ENCODE results near the gene UBFD1. TPM values are rescaled to one million over a fixed set of nuclear protein-coding genes. Genes with fewer than 3 reads are reported as not detected.

The UBFD1 gene
- total RNA-seq, 1 donor from 2014 or later, result 97.6 TPM

DNA sequence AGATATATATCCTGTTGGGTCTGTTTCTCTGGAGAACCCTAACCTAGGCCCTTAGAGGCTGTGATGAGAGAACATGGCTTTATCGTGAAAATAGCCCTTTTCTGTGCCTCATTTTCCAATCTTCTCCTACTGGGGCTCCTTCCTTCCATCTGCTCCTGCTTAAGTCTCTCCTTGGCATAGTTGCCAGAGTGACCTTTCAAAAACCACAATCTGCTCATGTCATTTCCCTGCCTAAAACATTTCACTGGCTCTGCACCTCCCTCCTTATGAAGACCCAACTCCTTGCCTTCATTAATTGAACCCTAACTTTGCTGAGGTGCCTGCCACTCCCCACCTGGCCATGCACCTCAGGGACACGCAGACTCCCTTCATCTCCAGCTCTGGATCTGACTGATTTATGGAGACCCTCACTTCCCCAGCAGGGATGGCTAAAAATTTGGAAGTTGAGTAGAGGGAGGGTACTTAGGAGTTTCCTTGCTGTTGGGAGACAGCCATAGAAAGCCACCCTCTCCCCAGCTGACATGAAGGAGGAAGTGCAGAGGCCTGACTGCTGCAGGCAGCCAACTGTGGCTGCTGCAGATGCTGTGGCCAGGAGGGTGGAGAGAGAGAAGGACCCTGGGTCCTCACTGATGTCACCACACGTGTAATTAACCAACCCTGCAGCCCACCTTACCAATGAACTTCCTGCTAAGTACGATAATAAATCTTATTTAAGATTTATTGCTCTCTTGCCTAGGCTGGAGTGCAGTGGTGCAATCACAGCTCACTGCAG is 41.0 kb upstream of the UBFD1 start:
- Mint-ChIP-seq H3K36me3 (peaks cover 5% of the 10 kb centered on the region), H3K9me3 (no peaks in the 10 kb centered on the region), H3K27me3 (no peaks in the 10 kb centered on the region), H3K27ac (no peak overlapping the region), H3K4me3 (no peak overlapping the region), H3K4me1 (ENCODE audit: unreplicated experiment) (no peaks in the 10 kb centered on the region)
- DNase-seq (ENCODE audit: extremely low spot score, unreplicated experiment), result no peak
- TF ChIP-seq, protein P1, sequence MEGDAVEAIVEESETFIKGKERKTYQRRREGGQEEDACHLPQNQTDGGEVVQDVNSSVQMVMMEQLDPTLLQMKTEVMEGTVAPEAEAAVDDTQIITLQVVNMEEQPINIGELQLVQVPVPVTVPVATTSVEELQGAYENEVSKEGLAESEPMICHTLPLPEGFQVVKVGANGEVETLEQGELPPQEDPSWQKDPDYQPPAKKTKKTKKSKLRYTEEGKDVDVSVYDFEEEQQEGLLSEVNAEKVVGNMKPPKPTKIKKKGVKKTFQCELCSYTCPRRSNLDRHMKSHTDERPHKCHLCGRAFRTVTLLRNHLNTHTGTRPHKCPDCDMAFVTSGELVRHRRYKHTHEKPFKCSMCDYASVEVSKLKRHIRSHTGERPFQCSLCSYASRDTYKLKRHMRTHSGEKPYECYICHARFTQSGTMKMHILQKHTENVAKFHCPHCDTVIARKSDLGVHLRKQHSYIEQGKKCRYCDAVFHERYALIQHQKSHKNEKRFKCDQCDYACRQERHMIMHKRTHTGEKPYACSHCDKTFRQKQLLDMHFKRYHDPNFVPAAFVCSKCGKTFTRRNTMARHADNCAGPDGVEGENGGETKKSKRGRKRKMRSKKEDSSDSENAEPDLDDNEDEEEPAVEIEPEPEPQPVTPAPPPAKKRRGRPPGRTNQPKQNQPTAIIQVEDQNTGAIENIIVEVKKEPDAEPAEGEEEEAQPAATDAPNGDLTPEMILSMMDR (conservative IDR thresholded peaks at IDR 0.05), result no peak

DNA sequence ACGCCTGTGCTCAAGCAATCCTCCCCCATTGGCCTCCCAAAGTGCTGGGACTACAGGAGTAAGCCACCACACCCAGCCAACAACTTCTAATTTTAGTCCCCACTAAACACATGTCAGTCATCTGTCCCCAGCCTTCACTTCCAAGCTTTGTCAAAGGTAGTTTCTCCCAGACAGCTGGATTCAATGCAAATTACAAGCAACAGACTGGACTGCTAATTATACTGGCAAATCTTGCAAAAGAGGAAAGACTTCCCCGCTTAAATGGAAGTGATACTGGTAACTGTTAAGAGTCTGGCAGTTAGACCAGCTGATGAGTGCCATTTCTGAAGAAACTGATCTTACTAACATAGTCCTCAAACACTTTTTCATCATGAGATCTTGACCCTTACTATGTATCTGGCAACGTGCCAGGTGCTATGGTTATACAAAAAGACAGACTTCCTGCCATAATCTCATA is 39.1 kb upstream of the UBFD1 start:
- Mint-ChIP-seq H3K36me3 (peaks cover 20% of the 10 kb centered on the region), H3K9me3 (no peaks in the 10 kb centered on the region), H3K27me3 (no peaks in the 10 kb centered on the region), H3K4me3 (no peak overlapping the region), H3K27ac (no peak overlapping the region), H3K4me1 (ENCODE audit: unreplicated experiment) (no peaks in the 10 kb centered on the region)
- TF ChIP-seq, protein P1 (conservative IDR thresholded peaks at IDR 0.05), result no peak
- no peak for DNase-seq (ENCODE audit: extremely low spot score, unreplicated experiment)

DNA sequence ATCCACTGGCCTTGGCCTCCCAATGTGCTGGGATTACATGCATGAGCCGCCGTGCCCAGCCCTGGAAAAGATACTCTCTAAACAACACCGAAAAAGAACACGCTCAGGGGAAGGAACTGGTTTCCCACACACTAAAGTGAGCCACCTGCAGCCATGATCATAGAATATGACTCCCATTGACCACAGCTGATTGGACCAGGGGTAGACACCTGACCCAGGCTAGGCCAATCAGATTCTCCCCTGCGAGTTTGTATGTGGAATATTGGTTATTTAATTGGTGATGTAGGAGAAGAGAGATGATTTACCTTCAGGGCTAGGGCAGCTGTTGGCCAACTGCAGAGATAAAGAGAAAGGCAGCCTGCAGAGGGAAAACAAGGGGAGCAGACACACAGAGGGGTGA is 38.2 kb upstream of the UBFD1 start:
- H3K36me3 Mint-ChIP-seq, result peaks cover 25% of the 10 kb centered on the region
- TF ChIP-seq, protein P1 (conservative IDR thresholded peaks at IDR 0.05), result no peak
- H3K4me3 Mint-ChIP-seq, result no peak overlapping the region
- no peak overlapping the region for H3K27ac Mint-ChIP-seq
- no peak for DNase-seq (ENCODE audit: extremely low spot score, unreplicated experiment)
- no peaks in the 10 kb centered on the region for H3K9me3 Mint-ChIP-seq
- H3K4me1 Mint-ChIP-seq (ENCODE audit: unreplicated experiment), result no peaks in the 10 kb centered on the region
- no peaks in the 10 kb centered on the region for H3K27me3 Mint-ChIP-seq

DNA sequence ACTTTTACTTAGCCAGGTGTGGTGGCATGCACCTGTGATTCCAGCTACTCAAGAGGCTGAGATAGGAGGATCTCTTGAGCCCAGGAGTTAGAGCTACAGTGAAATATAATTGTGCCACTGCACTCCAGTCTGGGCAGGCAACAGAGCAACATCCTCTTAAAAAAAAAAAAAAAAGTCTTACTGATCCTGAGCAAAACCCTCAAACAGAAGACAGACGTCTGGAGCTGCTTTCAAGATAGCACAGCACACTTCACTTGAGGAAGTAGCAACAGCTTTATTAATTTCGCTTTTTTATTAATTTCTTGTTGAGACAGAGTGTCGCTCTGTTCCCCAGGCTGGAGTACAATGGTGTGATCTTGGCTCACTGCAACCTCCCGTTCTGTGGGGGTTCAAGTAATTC is 37.0 kb upstream of the UBFD1 start:
- Mint-ChIP-seq H3K4me1 (ENCODE audit: unreplicated experiment) (no peaks in the 10 kb centered on the region), H3K27ac (no peak overlapping the region), H3K4me3 (no peak overlapping the region), H3K36me3 (peaks cover 26% of the 10 kb centered on the region), H3K27me3 (no peaks in the 10 kb centered on the region), H3K9me3 (no peaks in the 10 kb centered on the region)
- TF ChIP-seq, protein P1 (conservative IDR thresholded peaks at IDR 0.05), result no peak
- no peak for DNase-seq (ENCODE audit: extremely low spot score, unreplicated experiment)

DNA sequence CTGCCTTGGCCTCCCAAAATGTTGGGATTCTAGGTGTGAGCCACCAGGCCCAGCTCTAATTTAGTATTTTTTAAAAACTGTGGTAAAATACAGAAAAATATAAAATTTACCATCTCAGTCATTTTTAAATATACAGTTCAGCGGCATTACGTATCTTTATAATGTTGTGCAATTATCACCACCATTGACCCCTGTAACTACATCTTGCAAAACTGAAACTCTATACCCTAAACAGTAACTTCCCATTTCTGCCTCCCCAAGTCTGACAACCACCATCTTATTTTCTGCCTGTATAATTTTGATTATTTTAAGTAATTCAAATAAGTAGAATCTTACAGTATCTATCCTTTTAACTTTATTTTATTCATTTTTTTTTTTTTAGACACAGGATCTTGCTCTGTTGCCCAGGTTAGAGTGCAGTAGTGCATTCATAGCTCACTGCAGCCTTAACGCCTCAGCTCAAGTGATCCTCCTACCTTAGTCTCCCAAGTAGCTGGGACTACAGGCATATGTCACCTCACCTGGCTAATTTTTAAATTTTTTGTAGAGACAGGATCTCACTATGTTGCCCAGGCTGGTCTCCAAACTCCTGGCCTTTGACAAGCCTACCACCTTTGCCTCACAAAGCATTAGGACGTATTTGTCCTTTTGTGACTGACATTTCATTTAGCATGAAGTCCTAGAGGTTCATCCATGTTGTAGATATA is 36.3 kb upstream of the UBFD1 start:
- H3K36me3 Mint-ChIP-seq, result peaks cover 26% of the 10 kb centered on the region
- no peak overlapping the region for H3K27ac Mint-ChIP-seq
- TF ChIP-seq, protein P1 (conservative IDR thresholded peaks at IDR 0.05), result no peak
- no peak for DNase-seq (ENCODE audit: extremely low spot score, unreplicated experiment)
- no peaks in the 10 kb centered on the region for H3K27me3 Mint-ChIP-seq
- no peaks in the 10 kb centered on the region for H3K9me3 Mint-ChIP-seq
- H3K4me1 Mint-ChIP-seq (ENCODE audit: unreplicated experiment), result no peaks in the 10 kb centered on the region
- H3K4me3 Mint-ChIP-seq, result no peak overlapping the region

All from type B pancreatic cell (in vitro differentiated cells).